ENCODE results near the gene ATF4.

The ATF4 gene

DNA sequence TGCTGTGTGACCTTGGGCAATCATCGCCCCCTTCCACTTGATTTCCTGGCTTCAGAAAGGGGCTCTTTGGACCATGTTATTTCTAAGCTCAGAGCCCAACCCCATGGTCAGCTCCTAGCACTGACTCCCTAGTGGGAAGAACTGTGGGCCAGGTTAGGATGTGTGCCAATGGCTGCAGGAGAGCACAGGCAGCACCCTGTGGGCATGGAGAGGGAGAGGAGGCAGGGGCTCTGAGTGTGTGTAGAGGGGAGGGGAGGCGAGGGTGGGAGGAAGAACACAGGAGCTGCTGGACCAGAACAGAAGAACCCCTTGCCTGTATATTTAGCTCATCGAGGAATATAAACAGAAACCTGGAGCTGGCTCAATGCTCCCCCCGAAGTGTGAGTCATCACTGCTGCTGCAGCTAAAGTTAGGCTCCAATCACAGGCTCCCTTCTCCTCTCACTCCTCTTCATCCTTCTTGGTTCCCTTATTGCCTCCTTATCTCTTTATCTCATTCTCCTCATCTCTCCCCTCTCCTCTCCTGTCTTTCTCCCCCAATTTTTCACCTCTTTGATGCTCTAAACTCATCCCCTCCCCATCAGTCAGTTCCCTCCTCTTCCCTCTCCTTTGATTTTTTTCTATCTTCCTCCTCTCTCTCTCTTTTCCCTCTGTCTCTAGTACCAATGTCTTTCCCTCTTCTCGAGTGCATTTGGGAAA, 26.7 kb downstream of the ATF4 start:
- no peak for DNase-seq (ENCODE audit: low read depth)
- TF ChIP-seq CTCF (IDR thresholded peaks at IDR 0.05; ENCODE audit: control insufficient read depth, extremely low read depth, insufficient read depth): no peak
- no peak overlapping the region for H3K4me3 ChIP-seq (ENCODE audit: low read depth, low read length)

- H3K4me3 ChIP-seq (ENCODE audit: low read depth, low read length): no peak overlapping the region
- DNase-seq (ENCODE audit: low read depth): no peak
- no peak for TF ChIP-seq CTCF (IDR thresholded peaks at IDR 0.05; ENCODE audit: control insufficient read depth, extremely low read depth, insufficient read depth)
Measured at GRCh38 chr22:39547587-39547947, 27.2 kb downstream of the ATF4 start.

GRCh38 chr22:39553429-39553828, 33.1 kb downstream of the ATF4 start:
- H3K4me3 ChIP-seq (ENCODE audit: low read depth, low read length): no peak overlapping the region
- no peak for TF ChIP-seq CTCF (IDR thresholded peaks at IDR 0.05; ENCODE audit: control insufficient read depth, extremely low read depth, insufficient read depth)
- DNase-seq (ENCODE audit: low read depth): no peak

GRCh38 chr22:39554151-39554550, 33.8 kb downstream of the ATF4 start:
- DNase-seq (ENCODE audit: low read depth): no peak
- no peak overlapping the region for H3K4me3 ChIP-seq (ENCODE audit: low read depth, low read length)

DNA sequence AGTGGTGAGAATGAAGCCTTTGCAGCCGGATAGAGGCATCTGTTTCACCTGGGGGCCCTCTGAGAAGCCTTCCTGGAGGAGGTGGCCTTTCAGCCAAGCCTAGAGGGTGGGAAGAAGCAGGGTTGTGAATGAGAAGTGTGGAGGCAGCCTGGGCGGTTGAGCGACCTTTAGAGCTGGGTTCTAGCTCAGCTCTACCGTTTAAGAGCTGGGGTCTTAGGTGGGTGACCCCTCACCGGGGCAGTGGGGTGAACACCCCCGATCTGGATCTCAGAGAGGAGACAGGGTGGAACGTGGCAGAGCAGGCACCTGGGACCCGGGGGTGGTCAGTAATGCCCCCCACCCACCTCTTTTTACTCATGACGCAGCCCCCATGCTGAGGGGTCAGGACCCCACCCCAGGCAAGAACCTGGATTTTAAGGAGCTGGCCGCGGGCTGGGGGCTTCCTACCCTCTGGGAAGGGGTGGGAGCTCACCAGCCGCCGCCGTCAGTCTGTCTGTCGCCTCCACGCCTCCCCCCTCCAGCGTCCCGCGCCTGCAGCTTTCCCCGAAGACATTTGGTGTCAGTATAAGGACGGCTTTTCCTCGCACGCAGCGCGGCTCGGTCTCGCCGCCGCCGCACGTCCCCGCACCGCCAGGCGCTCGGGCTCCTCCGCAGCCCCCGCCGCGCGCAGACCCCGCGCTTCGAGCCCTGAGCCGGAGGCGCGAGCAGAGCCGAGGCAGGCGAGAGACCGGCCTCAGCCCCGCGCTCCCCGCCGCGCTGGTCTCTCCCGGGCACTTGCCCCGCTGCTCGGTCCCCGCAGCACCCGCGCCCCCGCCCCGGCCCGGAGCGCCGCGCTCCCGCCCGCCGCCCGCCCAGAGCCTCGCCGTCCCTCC, 36.8 kb downstream of the ATF4 start:
- DNase-seq (ENCODE audit: low read depth): no peak
- no peak overlapping the region; the same call in 1 of the 2 replicates for H3K4me3 ChIP-seq (ENCODE audit: low read depth, low read length)
- peak; percentile 63 for TF ChIP-seq CTCF (IDR thresholded peaks at IDR 0.05; ENCODE audit: control insufficient read depth, extremely low read depth, insufficient read depth)

More at GRCh38 chr22:39554151-39554550, 33.8 kb downstream of the ATF4 start:
- no peak for TF ChIP-seq CTCF (IDR thresholded peaks at IDR 0.05; ENCODE audit: control insufficient read depth, extremely low read depth, insufficient read depth)

DNA sequence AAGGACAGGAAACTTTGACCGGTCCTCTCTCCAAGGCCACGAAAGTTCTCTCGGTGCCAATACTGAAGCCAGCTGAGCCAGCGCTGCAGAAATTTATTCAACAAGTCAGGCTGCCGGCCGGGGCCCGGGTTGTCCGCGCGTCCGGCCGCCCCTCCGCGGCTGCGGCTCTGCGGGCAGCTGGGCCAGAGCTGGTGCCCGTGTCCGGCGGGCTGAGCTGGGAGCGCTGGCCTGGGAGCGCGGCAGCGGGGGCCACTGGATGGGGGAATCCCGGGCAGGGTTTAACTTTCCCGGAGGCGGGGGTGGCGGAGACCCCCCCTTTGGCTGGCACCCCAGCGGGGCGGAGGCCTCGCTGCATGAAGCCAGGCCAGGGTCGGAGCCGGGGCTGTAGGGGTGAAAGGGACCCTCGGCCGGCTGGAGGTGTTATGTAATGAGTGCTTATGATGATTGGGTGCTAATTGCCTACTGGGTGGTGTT, 37.9 kb downstream of the ATF4 start:
- DNase-seq (ENCODE audit: low read depth): no peak
- no peak overlapping the region for H3K4me3 ChIP-seq (ENCODE audit: low read depth, low read length)
- TF ChIP-seq CTCF (IDR thresholded peaks at IDR 0.05; ENCODE audit: control insufficient read depth, extremely low read depth, insufficient read depth): no peak

Data from LNCaP clone FGC (cell line).